ENCODE measurements around the gene SGK2. TPM values are rescaled to one million over a fixed set of nuclear protein-coding genes. Genes with fewer than 3 reads are reported as not detected.

SGK2 gene
- total RNA-seq, 1 donor from 2014 or later: 1.0 TPM

GRCh38 chr20:43529051-43529450 is 29.8 kb upstream of the SGK2 start:
- H3K36me3 Mint-ChIP-seq (ENCODE audit: low read depth): peaks cover 2% of the 10 kb centered on the region
- no peak overlapping the region for H3K4me3 Mint-ChIP-seq
- H3K27me3 Mint-ChIP-seq (ENCODE audit: low read depth): no peaks in the 10 kb centered on the region
- H3K4me1 Mint-ChIP-seq: no peaks in the 10 kb centered on the region
- no peak for DNase-seq (ENCODE audit: low read depth, low spot score)
- no peak for TF ChIP-seq CTCF (conservative IDR thresholded peaks at IDR 0.05)
- H3K27ac Mint-ChIP-seq (ENCODE audit: unreplicated experiment): peak overlapping the region; percentile 45
- H3K9me3 Mint-ChIP-seq: no peaks in the 10 kb centered on the region

- Mint-ChIP-seq H3K9me3 (no peaks in the 10 kb centered on the region), H3K36me3 (ENCODE audit: low read depth) (peaks cover 2% of the 10 kb centered on the region), H3K27me3 (ENCODE audit: low read depth) (no peaks in the 10 kb centered on the region), H3K4me1 (no peaks in the 10 kb centered on the region), H3K27ac (ENCODE audit: unreplicated experiment) (peak overlapping the region; percentile 45), H3K4me3 (no peak overlapping the region)
- DNase-seq (ENCODE audit: low read depth, low spot score): no peak
- no peak for TF ChIP-seq CTCF (conservative IDR thresholded peaks at IDR 0.05)
Measured at GRCh38 chr20:43529457-43530153, 29.2 kb upstream of the SGK2 start.

GRCh38 chr20:43530321-43531090 is 28.3 kb upstream of the SGK2 start:
- H3K27me3 Mint-ChIP-seq (ENCODE audit: low read depth): no peaks in the 10 kb centered on the region
- no peak for TF ChIP-seq CTCF (conservative IDR thresholded peaks at IDR 0.05)
- no peaks in the 10 kb centered on the region for H3K4me1 Mint-ChIP-seq
- peaks cover 2% of the 10 kb centered on the region for H3K36me3 Mint-ChIP-seq (ENCODE audit: low read depth)
- no peak for DNase-seq (ENCODE audit: low read depth, low spot score)
- no peak overlapping the region for H3K27ac Mint-ChIP-seq (ENCODE audit: unreplicated experiment)
- no peaks in the 10 kb centered on the region for H3K9me3 Mint-ChIP-seq
- H3K4me3 Mint-ChIP-seq: no peak overlapping the region

- Mint-ChIP-seq H3K27me3 (ENCODE audit: low read depth) (no peaks in the 10 kb centered on the region), H3K4me3 (no peak overlapping the region), H3K4me1 (no peaks in the 10 kb centered on the region), H3K9me3 (no peaks in the 10 kb centered on the region), H3K27ac (ENCODE audit: unreplicated experiment) (no peak overlapping the region), H3K36me3 (ENCODE audit: low read depth) (peaks cover 2% of the 10 kb centered on the region)
- no peak for DNase-seq (ENCODE audit: low read depth, low spot score)
- TF ChIP-seq CTCF (conservative IDR thresholded peaks at IDR 0.05): no peak
Measured at GRCh38 chr20:43531091-43531443, 27.8 kb upstream of the SGK2 start.

GRCh38 chr20:43532416-43533055 is 26.3 kb upstream of the SGK2 start:
- TF ChIP-seq CTCF (conservative IDR thresholded peaks at IDR 0.05): no peak
- Mint-ChIP-seq H3K27me3 (ENCODE audit: low read depth) (no peaks in the 10 kb centered on the region), H3K36me3 (ENCODE audit: low read depth) (peaks cover 2% of the 10 kb centered on the region), H3K9me3 (no peaks in the 10 kb centered on the region), H3K4me1 (no peaks in the 10 kb centered on the region), H3K4me3 (no peak overlapping the region), H3K27ac (ENCODE audit: unreplicated experiment) (no peak overlapping the region)
- DNase-seq (ENCODE audit: low read depth, low spot score): no peak
